ENCODE data around the gene SLC3A2.
A peak's percentile ranks its signal among the peaks of the same experiment; 100 is the strongest.

SLC3A2 gene

DNA sequence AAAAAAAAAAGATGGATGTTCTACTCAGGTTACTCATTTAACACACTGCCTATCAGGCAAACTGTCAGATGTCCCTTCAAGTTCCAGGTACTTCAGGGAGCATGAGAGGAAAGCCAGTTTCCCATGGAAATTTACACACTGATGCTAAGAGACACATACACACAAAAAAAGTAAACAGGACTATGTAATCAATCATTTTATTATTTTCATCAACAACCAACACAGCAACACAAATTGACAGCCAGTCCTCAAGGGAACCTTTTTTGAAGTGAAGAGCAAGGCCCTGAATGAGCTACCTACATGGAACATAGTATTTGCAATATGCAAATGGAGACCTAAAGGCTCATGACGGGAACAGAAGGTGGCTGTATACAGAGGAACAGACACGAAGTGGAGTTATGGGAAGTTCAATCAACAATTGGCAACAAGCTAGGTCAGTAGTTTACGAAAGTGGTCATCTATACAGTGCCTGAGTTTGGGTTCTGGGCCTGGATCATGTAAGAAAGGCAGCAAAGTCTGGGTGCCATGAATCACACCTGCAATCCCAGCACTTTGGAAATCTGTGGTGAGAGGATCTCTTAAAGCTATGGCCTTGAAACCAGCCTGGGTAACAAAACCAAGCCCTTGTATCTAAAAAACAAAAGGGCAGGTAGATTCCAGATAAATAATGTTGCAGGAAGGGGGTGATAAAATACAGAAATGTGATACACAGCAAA lies 28.7 kb upstream of the SLC3A2 start:
- H3K27me3 ChIP-seq (ENCODE audit: insufficient read depth, low read depth) = no peaks in the 10 kb centered on the region
- TF ChIP-seq, protein P1, sequence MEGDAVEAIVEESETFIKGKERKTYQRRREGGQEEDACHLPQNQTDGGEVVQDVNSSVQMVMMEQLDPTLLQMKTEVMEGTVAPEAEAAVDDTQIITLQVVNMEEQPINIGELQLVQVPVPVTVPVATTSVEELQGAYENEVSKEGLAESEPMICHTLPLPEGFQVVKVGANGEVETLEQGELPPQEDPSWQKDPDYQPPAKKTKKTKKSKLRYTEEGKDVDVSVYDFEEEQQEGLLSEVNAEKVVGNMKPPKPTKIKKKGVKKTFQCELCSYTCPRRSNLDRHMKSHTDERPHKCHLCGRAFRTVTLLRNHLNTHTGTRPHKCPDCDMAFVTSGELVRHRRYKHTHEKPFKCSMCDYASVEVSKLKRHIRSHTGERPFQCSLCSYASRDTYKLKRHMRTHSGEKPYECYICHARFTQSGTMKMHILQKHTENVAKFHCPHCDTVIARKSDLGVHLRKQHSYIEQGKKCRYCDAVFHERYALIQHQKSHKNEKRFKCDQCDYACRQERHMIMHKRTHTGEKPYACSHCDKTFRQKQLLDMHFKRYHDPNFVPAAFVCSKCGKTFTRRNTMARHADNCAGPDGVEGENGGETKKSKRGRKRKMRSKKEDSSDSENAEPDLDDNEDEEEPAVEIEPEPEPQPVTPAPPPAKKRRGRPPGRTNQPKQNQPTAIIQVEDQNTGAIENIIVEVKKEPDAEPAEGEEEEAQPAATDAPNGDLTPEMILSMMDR (conservative IDR thresholded peaks at IDR 0.05; ENCODE audit: low read depth, low read length) = no peak
- peaks cover 28% of the 10 kb centered on the region for H3K36me3 ChIP-seq (ENCODE audit: insufficient read depth)
- H2AFZ ChIP-seq (ENCODE audit: low read depth) = no peak overlapping the region
- H3K4me2 ChIP-seq = no peak overlapping the region; the same call in 1 of the 2 replicates
- peaks cover 27% of the 10 kb centered on the region for H4K20me1 ChIP-seq (ENCODE audit: insufficient read depth)
- no peak overlapping the region for H3K4me3 ChIP-seq (IDR thresholded peaks at IDR 0.05; ENCODE audit: insufficient read depth, low read depth, low read length)
- H3K79me2 ChIP-seq (ENCODE audit: insufficient read depth, low read depth) = peaks cover 46% of the 10 kb centered on the region
- H3K9ac ChIP-seq = no peak overlapping the region; the same call in 1 of the 2 replicates
- peaks cover 49% of the 10 kb centered on the region for H3K4me1 ChIP-seq (ENCODE audit: low read depth, poor library complexity, severe bottlenecking)
- H3K27ac ChIP-seq = peak overlapping the region; percentile 96; the same call in 1 of the 2 replicates

DNA sequence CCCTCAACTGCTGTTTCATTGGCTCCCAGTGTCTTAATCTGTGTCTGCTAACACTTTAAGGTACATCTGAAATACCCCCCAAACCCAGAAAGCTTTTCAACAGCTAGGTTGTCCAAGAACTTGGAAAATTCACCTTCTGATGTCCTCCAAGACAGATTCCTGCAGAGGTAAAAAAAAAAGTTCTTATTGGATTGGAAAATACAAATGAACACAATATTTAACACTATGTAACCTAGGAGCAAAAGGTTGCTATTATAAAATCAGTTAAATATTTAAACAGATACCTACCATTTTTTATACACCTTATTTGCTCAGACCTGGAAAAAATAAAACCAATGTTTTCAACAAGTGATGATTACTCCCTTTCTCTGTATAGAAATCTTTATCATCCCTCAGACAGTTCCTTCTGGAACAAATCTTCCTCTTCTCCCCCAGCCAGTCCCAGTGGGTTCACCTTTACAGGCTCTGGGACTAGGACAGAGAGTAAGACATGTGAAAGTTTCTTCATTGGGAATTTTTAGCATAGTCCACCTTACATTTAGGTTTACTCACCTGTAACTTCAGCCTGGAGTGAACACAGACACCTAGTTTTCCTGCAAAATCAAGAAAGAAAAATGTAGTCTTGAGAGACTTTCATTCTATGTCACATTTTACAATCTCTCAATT lies 28.0 kb upstream of the SLC3A2 start:
- TF ChIP-seq, protein P1 (conservative IDR thresholded peaks at IDR 0.05; ENCODE audit: low read depth, low read length) = no peak
- Histone ChIP-seq H3K4me3 (IDR thresholded peaks at IDR 0.05; ENCODE audit: insufficient read depth, low read depth, low read length) (no peak overlapping the region), H3K4me1 (ENCODE audit: low read depth, poor library complexity, severe bottlenecking) (peaks cover 55% of the 10 kb centered on the region), H2AFZ (ENCODE audit: low read depth) (no peak overlapping the region), H3K79me2 (ENCODE audit: insufficient read depth, low read depth) (peaks cover 52% of the 10 kb centered on the region), H3K36me3 (ENCODE audit: insufficient read depth) (peaks cover 28% of the 10 kb centered on the region), H3K4me2 (peak overlapping the region; percentile 89), H3K9ac (peak overlapping the region; percentile 99; the same call in 1 of the 2 replicates), H3K27ac (peak overlapping the region; percentile 96), H3K27me3 (ENCODE audit: insufficient read depth, low read depth) (no peaks in the 10 kb centered on the region), H4K20me1 (ENCODE audit: insufficient read depth) (peaks cover 27% of the 10 kb centered on the region)

DNA sequence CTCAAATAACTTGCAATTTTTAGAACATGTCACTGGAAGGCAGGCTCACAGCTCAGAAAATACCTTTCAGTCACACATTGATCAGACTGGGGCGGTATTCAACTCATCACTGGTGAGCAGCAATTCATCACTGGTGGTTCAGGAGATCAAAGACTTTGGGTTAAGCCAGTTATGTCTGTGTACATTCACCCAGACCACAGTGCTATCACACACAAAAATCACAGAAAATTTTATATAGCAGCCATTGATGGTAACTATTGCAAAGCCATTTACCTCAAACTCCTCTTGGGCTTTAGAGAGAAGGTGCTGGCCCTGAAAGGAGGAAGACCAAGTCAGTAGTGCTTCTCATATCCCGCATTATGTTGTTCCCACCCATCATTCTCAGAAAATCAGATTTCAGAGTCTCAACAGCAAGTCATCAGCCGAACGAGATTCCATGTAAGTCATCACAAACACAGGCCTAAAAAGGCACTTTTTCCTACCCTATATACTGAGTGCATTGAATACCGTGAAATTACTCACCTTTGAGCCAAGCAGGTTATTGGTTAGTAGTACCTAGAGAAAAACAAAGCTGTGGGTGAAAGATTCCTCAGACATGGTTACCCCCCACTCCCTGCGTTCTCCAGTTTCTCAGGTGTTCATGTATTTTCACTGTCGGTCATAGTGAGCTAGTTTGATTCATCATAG lies 27.3 kb upstream of the SLC3A2 start:
- Histone ChIP-seq H3K79me2 (ENCODE audit: insufficient read depth, low read depth) (peaks cover 60% of the 10 kb centered on the region), H3K27me3 (ENCODE audit: insufficient read depth, low read depth) (no peaks in the 10 kb centered on the region), H3K9ac (peak overlapping the region; percentile 99), H4K20me1 (ENCODE audit: insufficient read depth) (peaks cover 27% of the 10 kb centered on the region), H3K36me3 (ENCODE audit: insufficient read depth) (peaks cover 28% of the 10 kb centered on the region), H3K4me1 (ENCODE audit: low read depth, poor library complexity, severe bottlenecking) (peaks cover 63% of the 10 kb centered on the region), H3K4me2 (peak overlapping the region; percentile 89), H3K4me3 (IDR thresholded peaks at IDR 0.05; ENCODE audit: insufficient read depth, low read depth, low read length) (no peak overlapping the region), H2AFZ (ENCODE audit: low read depth) (no peak overlapping the region), H3K27ac (peak overlapping the region; percentile 96)
- TF ChIP-seq, protein P1 (conservative IDR thresholded peaks at IDR 0.05; ENCODE audit: low read depth, low read length) = no peak

DNA sequence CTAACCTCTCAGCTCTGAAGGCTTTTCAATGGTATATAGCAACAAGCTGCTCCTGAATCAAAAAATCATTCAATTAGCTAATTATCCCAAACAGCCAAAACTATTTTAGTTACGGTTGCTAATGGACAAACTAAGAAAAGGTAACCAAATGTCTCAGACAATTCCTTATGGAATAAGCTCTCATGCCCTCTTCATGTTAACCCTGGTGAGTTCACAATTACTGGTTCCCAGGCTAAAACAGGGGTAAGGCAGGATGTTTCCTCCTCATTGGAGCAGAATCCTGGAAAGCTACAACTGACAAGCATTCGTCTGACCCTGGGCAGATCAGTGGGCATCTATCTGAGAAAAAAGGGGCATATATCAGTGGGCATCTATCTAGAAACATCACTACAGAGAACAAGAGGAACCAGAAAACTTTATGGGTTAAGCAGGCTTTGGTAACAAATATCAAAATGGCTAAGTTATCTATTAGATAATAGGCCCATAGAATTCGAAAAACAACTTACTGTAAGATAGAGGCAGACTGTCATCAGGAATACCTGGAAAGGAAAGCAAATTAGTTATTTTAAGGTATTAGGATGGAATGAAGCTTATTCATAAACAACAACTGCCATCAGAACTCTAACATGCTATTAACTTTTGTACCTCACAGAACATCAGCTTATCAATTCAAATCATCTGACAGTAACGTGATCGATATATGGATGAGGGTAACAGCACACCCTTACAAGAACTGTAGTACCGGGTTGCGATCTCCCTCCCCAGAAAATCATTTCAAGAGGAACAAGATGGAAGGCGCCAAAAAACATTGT lies 26.5 kb upstream of the SLC3A2 start:
- no peak overlapping the region for H3K4me3 ChIP-seq (IDR thresholded peaks at IDR 0.05; ENCODE audit: insufficient read depth, low read depth, low read length)
- H3K36me3 ChIP-seq (ENCODE audit: insufficient read depth) = peaks cover 28% of the 10 kb centered on the region
- peaks cover 65% of the 10 kb centered on the region for H3K79me2 ChIP-seq (ENCODE audit: insufficient read depth, low read depth)
- peaks cover 60% of the 10 kb centered on the region for H3K4me1 ChIP-seq (ENCODE audit: low read depth, poor library complexity, severe bottlenecking)
- TF ChIP-seq, protein P1 (conservative IDR thresholded peaks at IDR 0.05; ENCODE audit: low read depth, low read length) = no peak
- H3K9ac ChIP-seq = peak overlapping the region; percentile 99
- H4K20me1 ChIP-seq (ENCODE audit: insufficient read depth) = peaks cover 27% of the 10 kb centered on the region
- H2AFZ ChIP-seq (ENCODE audit: low read depth) = no peak overlapping the region
- no peaks in the 10 kb centered on the region for H3K27me3 ChIP-seq (ENCODE audit: insufficient read depth, low read depth)
- H3K4me2 ChIP-seq = peak overlapping the region; percentile 89
- H3K27ac ChIP-seq = peak overlapping the region; percentile 96
